Pancreas (tissue), 10 donors: Measurements from ENCODE around the gene ADIPOQ. TPM values are rescaled to one million over a fixed set of nuclear protein-coding genes. Genes with fewer than 3 reads are reported as not detected.
"Not testable (repeated sequence)": the region's sequence is repeated elsewhere in the genome, so short reads cannot be mapped to it uniquely, and the experiment has no call there.

Experiments
- ATAC-seq, 4 donors: fragments of 200-7000 bp; cut with Tn5 transposase; one replicate each; pipeline versions ENCODE4 v1.8.0 to v1.9.1; 2020; ENCODE audit warnings: mild to moderate bottlenecking in 4 of 4, moderate library complexity in 4 of 4
- DNase-seq, 6 donors: peaks; one replicate each; pipeline ENCODE4 v3.0.0-alpha.2; 2020
- FAIRE-seq: peaks from 2 replicates; lab custom pipeline; 2012; peaks lifted over from hg19 to GRCh38; lab: Jason Lieb, UNC
- H3K27ac ChIP-seq, 4 donors: fragments of 200-600 bp; sonication (generic); 1 replicate in 3 of 4; 2 replicates in 1 of 4; pipeline versions ENCODE4 v1.5.0 to v1.8.0; 2020
- H3K27me3 ChIP-seq, 4 donors: fragments of 200-600 bp; one replicate each; pipeline ENCODE4 v1.8.0; 2021
- H3K36me3 ChIP-seq, 3 donors: fragments of 200-600 bp; sonication (generic) in 1 of 3; one replicate each; pipeline versions ENCODE4 v1.5.0 to v1.8.0; 2020 to 2021
- H3K4me1 ChIP-seq, 3 donors: fragments of 200-600 bp; one replicate each; pipeline ENCODE4 v1.8.0; 2021
- H3K4me3 ChIP-seq, 4 donors: fragments of 200-600 bp; sonication (generic) in 2 of 4; one replicate each; pipeline versions ENCODE4 v1.5.0 to v1.8.0; 2020 to 2021
- H3K9me3 ChIP-seq, 4 donors: fragments of 200-600 bp; one replicate each; pipeline ENCODE4 v1.8.0; 2021
- CTCF ChIP-seq, 4 donors: fragments of 200-600 bp; sonication (generic) in 3 of 4; IDR thresholded peaks; one replicate each; pipeline versions ENCODE4 v1.5.0 to v1.8.0; 2021; ENCODE audit warnings: antibody characterized with exemption in 4 of 4
- WGBS, 2 donors: extraction: QIAGEN DNeasy Blood & Tissue Kit; methylation state at CpG; one replicate each; pipeline ENCODE4 v1.1.7; 2013; 5-methylcytosine and 5-hydroxymethylcytosine counted together
- intact Hi-C, 3 donors: fragments of 100-400 bp; cut with DNase I; formaldehyde crosslinking; loops; one replicate each; pipeline versions ENCODE4 v1.11.1 to v1.14.2; 2022
- polyA plus RNA-seq, 2 donors: library from polyadenylated mRNA; stranded (reverse); fragments of 200-250 nt; gene quantifications; one replicate each; pipeline ENCODE4 v1.2.3, GENCODE V29; 2013
- total RNA-seq, 6 donors: library from RNA; stranded (reverse); fragmentation: NEBNext Ultra II Directional in 4 of 6; extraction: Animal tissue kit (Norgen Biotek cat#: 25700) in 4 of 6; gene quantifications; one replicate each; pipeline versions ENCODE4 v1.2.1 to v1.2.4, GENCODE V29; 2021 to 2023
- donor health status: healthy with polysubstance abuse.
- donor health status: DM: no; HTN: no; CAD: no; lungs with moderate emphysema.
- donor health status: DM: no; HTN: no; CAD: no.
- donor health status: control.
- donor health status: control.
- donor health status: Bipolar disorder and iron deficiency.
- donor health status: DM: yes; HTN: yes; CAD: no.
- donor health status: DM: no; HTN: no; CAD: no.
- donor health status: DM: no; HTN: no; CAD: no.
- donor health status: DM: yes; HTN: yes; CAD: no.

The ADIPOQ gene
- total and polyA plus RNA-seq, 8 donors, result 0.03 to 15.1 (median 0.72) TPM

- no peaks in the 10 kb centered on the region for H3K9me3 ChIP-seq
- no peaks in the 10 kb centered on the region for H3K27me3 ChIP-seq
- H3K36me3 ChIP-seq, result no peaks in the 10 kb centered on the region
- 69% methylated on average over 2 of the region's 2 CpGs for WGBS, 2 donors
- no peaks in the 10 kb centered on the region for H3K4me1 ChIP-seq
- no peak for ATAC-seq
- no peak for DNase-seq
- no peak overlapping the region for H3K4me3 ChIP-seq
- no peak for FAIRE-seq
- H3K27ac ChIP-seq, result no peak overlapping the region
- no peak for TF ChIP-seq CTCF (IDR thresholded peaks at IDR 0.05)
- intact Hi-C loops, result no loop called here
Measured at GRCh38 chr3:186902713-186903112, 60.2 kb downstream of the ADIPOQ start.

GRCh38 chr3:186903676-186904075 lies 61.2 kb downstream of the ADIPOQ start:
- intact Hi-C loops, H3K27ac ChIP-seq, H3K27me3 ChIP-seq, H3K4me3 ChIP-seq, H3K9me3 ChIP-seq, DNase-seq, ATAC-seq, H3K36me3 ChIP-seq, H3K4me1 ChIP-seq, FAIRE-seq: not testable (repeated sequence)
- WGBS, 2 donors, result 60 to 64% methylated on average over 2 of the region's 2 CpGs

GRCh38 chr3:186907075-186907474 lies 64.6 kb downstream of the ADIPOQ start:
- H3K4me3 ChIP-seq, FAIRE-seq, H3K36me3 ChIP-seq, H3K4me1 ChIP-seq, H3K9me3 ChIP-seq, DNase-seq, ATAC-seq, H3K27ac ChIP-seq, H3K27me3 ChIP-seq, intact Hi-C loops: not testable (repeated sequence)
- WGBS, 2 donors, result 34 to 46% methylated on average over 3 of the region's 3 CpGs

Other genes with a start within 250 kb of the ADIPOQ start
- gene AHSG, start 229.7 kb upstream of the ADIPOQ start, total RNA-seq, result 1 to 10 TPM in 1 of 6 donors, under 1 TPM in 2, not detected in 3; 0.12 to 1.8 (median 0.19) TPM
- under 1 TPM in 1 of 2 donors, not detected in 1; 0.30 TPM for gene AHSG, start 229.7 kb upstream of the ADIPOQ start, polyA plus RNA-seq
- not detected for gene FETUB, start 202.3 kb upstream of the ADIPOQ start, total RNA-seq
- gene FETUB, start 202.3 kb upstream of the ADIPOQ start, polyA plus RNA-seq, result not detected
- under 1 TPM in 1 of 6 donors, not detected in 5; 0.16 TPM for gene HRG, start 176.7 kb upstream of the ADIPOQ start, total RNA-seq
- not detected for gene HRG, start 176.7 kb upstream of the ADIPOQ start, polyA plus RNA-seq
- gene KNG1, start 125.4 kb upstream of the ADIPOQ start, total RNA-seq, result under 1 TPM in 2 of 6 donors, not detected in 4; 0.09 to 0.51 TPM
- gene KNG1, start 125.4 kb upstream of the ADIPOQ start, polyA plus RNA-seq, result under 1 TPM in 1 of 2 donors, not detected in 1; 0.14 TPM
- 100 to 1,000 TPM; 209 to 308 (median 242) TPM for gene EIF4A2, start 59.1 kb upstream of the ADIPOQ start, total RNA-seq
- 100 to 1,000 TPM; 276 to 402 TPM for gene EIF4A2, start 59.1 kb upstream of the ADIPOQ start, polyA plus RNA-seq
- gene RFC4, start 36.2 kb upstream of the ADIPOQ start, total RNA-seq, result 10 to 100 TPM in 1 of 6 donors, 1 to 10 TPM in 5; 5.1 to 11.5 (median 8.0) TPM
- 10 to 100 TPM in 1 of 2 donors, 1 to 10 TPM in 1; 7.0 to 10.9 TPM for gene RFC4, start 36.2 kb upstream of the ADIPOQ start, polyA plus RNA-seq
- 10 to 100 TPM in 3 of 6 donors, 1 to 10 TPM in 3; 5.9 to 36.6 (median 9.3) TPM for gene ST6GAL1, start 87.8 kb downstream of the ADIPOQ start, total RNA-seq
- 1 to 10 TPM; 4.8 to 9.1 TPM for gene ST6GAL1, start 87.8 kb downstream of the ADIPOQ start, polyA plus RNA-seq